ENCODE data around the gene MTCH1.
A peak's percentile ranks its signal among the peaks of the same experiment; 100 is the strongest.
"Not testable (repeated sequence)": the region's sequence is repeated elsewhere in the genome, so short reads cannot be mapped to it uniquely, and the experiment has no call there.

Gene MTCH1

DNA sequence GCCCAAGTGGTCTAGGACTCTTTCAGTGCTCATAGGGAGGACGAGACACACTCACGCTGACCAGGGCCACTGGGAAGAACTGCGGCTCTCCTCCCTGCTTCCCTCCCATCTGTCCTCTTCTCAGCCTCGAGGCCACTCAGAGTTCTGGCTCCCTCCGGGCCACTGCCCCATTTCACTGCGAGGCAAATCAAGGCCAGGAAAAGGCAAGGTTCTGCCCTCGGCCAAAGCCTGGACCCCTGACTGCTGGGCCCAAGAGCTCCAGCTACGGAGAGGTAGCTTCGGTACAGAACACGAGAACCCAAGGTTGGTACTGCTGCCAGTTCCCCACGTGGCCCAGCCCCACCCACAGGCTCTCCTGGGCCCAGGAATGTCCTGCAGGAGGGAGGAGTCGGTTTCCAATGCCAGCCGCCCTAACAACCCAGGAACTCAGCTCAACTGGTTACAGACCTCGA lies 16.7 kb downstream of the MTCH1 start:
- DNase-seq, result no peak

DNA sequence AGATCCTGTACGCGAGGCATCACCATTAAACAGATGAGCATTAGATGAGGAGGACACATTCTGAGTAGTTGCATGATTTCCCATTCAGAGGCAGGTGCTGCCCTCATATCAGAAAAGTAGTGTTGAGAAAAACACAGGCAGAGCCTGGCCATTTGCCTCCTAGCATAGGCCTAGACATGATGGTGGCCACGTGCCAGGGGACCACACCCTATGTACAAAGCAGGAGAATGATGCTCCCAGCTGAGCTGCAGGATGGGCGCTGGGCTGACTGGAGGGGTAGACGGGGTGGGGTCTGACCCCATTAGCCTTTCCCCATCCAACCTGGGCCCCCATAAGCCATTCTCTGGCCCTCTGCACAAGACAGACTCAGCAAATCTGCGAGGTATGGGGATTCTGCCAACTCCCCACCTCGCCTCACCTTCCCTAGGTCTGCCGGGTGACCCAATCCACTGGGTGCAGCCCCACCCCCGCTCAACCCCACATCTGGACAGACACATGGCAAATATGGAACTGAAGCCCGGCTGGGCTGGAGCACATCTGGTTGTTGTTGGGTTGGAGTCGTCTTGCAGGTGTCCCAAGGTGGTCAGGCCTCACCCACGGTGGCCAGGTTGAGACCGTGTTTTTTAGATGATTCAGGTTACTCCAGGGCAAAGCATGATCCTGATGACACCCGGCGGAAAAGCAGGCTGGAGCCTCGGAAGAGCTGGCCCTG lies 17.6 kb downstream of the MTCH1 start:
- DNase-seq, result no peak

DNA sequence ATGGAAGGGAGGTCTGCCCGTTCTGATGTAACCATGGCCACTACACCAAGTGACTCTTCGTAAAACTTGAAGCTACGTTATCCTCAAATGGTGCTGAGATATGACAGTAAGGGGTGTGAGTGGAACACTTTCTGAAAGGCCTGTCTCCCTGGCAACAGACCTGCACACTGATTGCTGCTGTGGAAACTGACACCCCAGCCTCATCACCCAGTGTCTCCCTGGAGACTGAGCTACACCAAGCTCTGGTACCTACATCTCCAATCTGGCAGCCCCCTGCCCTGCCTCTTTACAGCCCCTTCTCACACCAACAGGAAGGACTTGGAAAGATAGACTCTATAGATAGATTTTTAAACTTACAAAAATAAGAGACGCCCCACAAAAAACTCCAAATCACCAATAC lies 18.2 kb downstream of the MTCH1 start:
- no peak for DNase-seq

DNA sequence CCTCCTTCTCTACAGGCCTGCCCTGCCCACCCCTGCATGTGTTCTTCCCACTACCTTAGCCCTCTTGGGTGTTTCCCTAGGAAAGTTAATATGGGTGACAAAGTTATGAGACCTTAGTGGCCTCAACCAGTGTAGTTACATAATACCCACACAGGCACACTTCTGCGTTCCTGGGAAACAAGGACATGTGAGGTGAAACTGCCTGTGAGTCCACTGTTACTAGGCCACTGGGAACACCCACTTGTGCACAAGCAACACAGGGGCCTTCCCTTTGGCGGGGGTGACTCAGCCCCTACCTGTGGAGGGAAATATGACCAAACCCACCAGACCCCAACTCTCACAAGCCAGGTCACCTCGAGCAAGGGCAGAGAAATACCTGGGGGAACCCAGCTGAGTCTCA lies 18.7 kb downstream of the MTCH1 start:
- DNase-seq, result no peak

DNA sequence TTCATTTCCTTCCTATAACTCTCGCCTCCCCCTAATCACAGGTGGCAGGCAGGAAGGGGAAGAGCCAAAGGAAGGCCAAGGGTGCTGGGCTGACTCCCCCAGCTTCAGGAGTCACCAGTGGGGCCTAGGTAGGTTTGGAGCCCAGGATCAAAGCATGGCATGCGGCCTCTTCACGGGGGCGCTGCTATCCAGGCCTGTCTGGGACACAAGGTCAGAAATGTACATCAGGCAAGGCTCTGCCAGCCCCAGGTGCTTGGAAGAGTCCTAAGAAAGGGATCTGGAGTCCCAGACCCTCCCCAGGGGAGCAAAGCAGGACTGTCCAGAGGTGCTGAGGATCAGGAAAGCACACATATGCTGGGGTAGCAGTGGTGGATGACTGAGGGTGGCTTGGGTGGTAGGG lies 21.1 kb downstream of the MTCH1 start:
- DNase-seq, result no peak

DNA sequence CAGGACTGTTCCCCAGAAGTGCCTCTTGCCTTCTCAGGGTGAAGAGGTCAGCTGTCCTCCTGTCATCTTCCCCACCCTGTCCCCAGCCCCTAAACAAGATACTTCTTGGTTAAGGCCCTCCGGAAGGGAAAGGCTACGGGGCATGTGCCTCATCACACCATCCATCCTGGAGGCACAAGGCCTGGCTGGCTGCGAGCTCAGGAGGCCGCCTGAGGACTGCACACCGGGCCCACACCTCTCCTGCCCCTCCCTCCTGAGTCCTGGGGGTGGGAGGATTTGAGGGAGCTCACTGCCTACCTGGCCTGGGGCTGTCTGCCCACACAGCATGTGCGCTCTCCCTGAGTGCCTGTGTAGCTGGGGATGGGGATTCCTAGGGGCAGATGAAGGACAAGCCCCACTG lies 21.6 kb downstream of the MTCH1 start:
- DNase-seq, result no peak

DNA sequence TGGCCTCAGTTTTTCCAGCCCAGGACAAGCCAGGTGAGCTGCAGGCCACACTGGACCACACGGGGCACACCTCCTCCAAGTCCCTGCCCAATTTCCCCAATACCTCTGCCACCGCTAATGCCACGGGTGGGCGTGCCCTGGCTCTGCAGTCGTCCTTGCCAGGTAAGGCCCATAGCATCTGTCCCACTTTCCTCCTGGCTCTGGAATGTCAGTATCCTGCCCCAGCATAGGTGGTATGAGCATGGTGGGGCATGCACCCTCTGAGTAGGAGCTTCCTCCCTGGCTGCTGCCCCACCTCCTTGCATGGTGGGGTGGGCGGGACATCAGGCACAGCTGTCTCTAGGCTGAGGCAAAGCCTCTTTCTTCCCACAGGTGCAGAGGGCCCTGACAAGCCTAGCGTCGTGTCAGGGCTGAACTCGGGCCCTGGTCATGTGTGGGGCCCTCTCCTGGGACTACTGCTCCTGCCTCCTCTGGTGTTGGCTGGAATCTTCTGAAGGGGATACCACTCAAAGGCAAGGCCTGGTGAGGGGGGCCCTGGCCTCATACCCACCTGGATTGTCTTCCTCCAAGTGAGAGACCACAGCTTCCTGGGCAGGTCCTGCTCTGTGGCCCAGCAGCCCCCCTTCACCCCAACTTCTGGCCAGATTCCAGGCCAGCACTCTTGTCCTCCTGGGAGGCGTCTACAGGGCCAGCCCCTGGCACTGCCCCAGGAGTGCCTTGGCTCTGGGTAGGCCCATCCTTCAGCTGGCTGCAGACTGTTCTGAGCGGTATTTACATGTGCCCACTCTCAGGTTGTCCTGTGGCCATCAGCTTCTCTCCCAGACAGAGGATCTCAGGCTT lies 22.3 kb downstream of the MTCH1 start:
- DNase-seq, result no peak

DNA sequence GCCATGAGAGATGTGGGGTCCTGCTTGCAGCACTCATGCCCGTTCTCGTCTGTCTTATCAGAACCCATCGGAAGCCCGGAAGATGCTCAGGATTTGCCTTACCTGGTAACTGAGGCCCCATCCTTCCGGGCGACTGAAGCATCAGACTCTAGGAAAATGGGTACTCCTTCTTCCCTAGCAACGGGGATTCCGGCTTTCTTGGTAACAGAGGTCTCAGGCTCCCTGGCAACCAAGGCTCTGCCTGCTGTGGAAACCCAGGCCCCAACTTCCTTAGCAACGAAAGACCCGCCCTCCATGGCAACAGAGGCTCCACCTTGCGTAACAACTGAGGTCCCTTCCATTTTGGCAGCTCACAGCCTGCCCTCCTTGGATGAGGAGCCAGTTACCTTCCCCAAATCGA lies 23.1 kb downstream of the MTCH1 start:
- peak; percentile 50 to 73 for DNase-seq

DNA sequence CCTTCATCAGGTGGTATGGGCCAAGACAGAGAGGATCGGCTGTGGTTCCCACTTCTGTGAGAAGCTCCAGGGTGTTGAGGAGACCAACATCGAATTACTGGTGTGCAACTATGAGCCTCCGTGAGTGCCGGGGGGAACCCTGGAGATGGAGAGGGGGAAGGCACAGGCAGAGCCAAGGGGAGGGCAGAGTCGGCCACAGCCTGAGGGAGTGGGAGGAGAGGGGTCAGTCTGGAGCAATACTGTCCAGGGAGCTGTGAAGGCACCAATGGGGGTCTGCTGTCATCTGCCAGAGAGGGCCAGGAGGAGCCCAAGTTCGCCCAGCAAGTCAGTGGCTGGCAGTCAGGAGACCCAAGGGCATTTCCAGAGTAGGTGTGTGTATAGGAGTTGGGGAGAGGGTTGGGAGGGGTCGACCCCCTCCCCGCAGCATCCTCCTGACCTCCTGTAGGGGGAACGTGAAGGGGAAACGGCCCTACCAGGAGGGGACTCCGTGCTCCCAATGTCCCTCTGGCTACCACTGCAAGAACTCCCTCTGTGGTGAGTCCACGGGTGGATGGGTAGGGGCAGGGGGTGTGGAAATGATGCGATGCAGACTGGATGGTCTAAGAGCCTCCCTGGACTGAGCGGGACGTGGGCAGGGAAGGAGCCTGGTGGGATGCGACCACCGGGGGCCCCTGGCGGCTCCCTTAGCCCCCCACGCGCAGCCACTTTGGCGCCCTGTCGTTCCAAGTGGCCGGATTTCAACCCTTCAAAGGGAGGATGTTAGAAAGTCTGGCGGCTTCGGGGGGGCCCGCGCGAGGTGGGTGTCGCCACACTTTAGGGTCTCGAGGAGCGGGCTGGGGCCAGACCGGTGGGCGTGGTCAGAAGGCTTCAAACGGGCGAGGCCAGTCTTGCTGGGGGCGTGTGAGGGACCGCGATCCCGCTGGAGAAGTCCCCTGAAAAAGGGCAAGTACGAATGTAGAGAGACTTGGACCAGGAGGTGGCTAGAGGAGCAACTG lies 24.3 kb downstream of the MTCH1 start:
- DNase-seq, result no peak

DNA sequence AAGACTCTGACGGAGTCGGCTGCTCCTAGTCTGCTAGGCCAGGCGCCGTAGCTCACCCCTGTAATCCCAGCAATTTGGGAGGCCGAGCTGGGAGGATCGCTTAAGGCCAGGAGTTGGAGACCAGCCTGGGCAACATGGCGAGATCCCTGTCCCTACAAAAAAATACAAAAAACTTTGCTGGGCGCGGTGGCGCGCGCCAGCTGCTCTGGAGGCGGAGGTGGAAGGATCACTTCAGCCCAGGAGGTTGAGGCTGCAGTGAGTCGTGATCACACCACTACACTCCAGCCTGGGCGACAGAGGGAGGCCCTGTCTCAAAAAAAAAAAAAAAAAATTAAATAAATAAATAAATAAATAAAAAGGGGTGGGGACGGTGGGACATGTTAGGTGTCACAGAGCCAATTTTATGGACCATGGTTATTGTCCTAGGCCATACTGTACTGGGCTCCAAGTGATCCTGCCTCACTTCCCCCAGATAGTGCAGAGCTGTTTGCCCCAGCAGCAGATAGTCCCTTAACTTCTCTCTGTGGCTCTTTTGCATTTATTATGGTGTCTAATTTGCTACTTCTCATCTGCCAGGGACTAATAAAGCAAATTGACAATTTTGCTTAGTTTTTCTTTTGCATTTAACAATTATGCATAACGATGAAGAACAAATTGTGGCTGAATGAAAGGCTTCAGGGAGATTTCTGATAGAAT lies 26.3 kb downstream of the MTCH1 start:
- DNase-seq, result no peak

DNA sequence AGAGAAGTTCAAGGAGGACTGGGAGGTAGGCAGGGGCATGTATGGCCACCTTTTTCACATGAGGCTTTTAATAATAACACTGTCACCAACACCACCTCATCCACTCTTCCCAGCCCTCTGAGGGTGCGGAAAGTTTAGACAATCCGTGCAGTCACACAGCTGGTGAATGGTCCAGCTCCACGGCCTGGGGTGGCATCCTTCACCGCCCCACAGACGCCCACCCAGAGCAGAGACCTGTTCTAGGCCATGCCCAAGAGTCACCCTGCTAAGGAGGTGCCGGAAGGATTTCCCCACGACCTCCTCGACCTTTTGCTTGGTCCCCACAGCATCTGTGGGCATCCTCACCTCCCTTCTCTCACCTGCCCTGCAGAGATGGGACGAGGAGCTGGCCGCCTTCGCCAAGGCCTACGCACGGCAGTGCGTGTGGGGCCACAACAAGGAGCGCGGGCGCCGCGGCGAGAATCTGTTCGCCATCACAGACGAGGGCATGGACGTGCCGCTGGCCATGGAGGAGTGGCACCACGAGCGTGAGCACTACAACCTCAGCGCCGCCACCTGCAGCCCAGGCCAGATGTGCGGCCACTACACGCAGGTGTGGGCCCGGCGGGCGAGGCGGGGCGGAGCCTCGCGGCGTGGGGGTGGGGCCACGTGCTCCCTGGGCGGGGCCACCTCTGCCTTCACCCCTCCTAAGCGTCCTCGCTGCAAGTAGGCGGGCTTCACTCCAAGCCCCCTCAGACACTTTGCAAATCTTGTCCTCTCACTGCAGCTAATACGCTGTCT lies 27.0 kb downstream of the MTCH1 start:
- DNase-seq, result no peak

DNA sequence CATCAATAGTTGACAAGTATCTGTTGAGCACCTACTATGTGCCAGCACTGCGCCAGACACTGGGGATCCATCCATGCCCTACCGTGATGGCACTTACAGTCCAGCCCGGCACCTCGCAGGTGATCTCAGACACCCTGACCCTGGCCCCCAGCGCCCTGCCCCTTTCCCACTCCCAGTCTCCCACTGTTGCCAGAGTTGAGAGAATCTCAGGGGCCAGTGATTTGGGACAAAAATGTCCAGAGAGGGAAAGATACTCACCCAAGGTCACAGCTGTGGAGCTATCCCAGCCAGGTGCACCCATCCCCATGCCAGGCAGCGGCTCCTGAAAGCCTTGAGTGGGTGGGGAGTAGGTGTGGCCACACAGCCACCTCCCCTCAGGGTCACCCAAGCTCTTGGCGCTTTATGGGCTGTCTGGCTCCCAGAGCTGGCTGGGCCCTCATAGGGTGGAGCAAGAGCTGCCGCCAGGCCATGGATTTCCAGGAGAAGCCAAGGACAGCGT lies 28.2 kb downstream of the MTCH1 start:
- DNase-seq, result no peak

DNA sequence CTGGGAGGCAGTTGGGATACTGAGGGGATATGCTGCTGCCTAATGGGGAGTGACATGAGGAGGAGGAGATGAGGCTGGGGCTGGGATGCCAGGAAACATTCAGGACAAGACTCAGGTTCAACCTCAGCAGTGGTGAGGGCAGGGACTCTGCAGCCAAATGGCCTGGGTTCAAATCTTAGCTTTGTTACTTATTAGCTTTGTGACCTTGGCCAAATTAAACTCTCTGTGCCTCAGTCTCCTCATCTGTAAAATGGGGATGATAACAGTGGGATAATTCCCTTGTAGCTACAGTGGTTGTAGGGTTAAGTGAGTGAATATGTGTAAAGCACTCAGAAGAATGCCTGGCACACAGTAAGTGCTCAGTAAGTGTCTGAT lies 29.6 kb downstream of the MTCH1 start:
- DNase-seq, result no peak

DNA sequence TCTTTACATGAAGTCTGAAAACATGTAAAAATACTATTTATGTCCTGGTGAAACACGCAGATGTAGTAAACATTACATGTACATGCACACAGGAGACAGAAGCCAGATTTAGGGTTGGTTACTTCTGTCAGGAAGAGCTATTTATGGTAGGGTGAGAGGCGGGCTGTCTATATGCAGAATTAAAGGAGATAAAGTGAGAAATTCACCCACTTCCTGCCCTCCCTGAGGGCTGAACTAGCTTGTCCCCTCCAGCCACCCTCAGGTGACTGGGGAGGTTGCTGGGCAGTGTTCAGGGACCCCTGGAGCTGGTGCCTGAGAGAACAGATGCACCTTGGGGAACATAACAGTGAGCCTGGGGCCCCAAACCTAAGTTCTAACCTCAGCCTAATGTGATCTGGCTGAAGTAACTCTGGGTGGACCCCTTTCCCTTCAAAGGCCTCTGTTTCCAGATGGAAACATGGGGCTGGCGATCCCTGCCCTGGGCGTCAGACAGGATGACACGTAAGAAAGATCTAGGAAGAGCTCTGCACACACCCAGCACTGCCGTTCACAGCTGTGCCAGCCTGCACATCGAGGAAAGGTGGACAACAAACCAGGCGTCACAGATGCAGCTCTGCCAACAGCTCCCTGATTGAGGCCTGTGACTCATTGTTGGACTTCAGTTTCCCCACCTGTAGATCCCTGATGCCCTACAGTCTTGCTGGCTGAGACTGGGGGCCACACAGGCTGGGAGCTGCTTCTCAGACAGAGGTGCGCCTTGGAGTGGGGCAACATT lies 30.1 kb downstream of the MTCH1 start:
- DNase-seq, result no peak

DNA sequence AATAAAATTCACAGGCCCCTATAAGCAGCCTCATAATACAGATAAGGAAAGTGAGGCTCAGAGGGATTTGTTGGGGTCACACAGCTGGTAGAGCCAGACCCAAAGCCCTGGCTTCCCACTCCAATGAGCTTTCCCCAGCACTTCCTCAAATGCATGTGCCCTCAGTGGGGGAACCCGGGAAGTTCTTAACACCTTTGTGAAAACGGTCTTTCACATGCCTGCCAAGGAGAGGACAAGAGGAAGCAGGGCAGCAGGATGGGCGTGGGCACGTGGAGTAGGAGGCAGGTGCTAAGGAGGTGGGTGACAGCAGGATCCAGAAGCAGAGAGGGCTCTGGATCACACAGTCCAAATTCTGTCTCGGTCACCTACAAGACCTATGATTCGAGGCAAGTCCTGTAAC lies 30.9 kb downstream of the MTCH1 start:
- DNase-seq, result no peak

DNA sequence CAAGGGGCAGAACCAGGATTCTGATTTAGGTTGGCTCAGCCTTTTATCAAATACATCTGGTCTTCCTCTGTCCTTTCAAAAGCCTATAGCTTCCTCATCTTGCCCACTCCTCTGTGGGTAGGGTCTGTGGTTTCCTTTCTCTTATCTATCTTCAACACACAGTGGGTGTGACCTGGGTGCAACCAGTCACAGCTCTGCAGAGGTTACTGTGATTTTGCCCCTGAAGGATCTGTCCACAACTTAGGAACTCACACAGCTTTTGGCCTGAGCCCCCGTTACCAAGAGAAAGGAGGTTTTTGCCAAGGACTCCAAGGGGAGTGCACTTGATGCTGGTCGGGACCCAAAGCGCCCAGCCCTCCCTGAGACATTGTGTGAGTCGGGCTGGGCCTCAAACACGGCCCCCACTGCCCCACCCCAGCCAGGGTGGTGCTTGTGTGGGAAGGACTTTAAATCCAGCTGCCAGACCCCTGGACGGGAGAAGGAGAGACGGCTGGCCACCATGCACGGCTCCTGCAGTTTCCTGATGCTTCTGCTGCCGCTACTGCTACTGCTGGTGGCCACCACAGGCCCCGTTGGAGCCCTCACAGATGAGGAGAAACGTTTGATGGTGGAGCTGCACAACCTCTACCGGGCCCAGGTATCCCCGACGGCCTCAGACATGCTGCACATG lies 31.6 kb downstream of the MTCH1 start, which contains the start of gene PI16:
TSS of gene PI16 (plus strand) at position 477 of the 670 bp plus-strand sequence. CDS start at position 500, 23 bp downstream.
- peak in 1 of 2 donors; percentile 17 for DNase-seq

DNA sequence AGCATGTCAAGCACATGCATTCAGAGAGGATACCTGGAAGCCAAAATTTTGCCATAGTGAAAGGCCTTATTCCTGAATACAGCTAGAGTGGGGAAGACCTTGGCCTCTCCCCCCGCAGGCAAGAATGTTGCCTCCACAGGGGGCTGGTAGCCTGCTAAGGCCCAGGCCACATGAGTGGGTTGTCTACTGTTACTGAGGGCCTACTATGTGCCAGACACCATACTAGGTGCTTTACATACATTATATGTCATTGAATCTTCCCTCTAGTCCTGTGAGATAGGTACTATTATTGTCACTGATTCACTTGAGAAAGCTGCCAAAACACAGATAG lies 32.1 kb downstream of the MTCH1 start:
- no peak for DNase-seq

DNA sequence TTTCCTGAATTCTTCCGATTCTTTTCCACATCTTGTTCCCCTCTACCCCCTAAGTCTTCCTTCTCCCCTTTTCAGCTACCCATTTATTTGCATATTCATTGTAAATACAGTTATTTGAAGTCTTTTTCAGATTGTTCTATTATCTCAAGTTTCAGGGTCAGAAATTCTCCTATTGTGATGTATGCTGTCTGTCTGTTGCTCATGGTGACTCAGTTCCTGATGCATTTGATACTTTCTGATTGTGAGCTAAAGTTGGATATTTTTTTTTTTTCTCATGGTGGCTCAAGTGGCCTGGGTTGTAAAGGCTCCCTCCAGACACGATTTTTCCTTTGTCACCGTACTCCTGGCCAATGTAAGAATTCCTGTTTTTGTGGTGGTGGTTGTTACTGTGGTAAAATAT lies 36.4 kb downstream of the MTCH1 start:
- DNase-seq, result no peak

DNA sequence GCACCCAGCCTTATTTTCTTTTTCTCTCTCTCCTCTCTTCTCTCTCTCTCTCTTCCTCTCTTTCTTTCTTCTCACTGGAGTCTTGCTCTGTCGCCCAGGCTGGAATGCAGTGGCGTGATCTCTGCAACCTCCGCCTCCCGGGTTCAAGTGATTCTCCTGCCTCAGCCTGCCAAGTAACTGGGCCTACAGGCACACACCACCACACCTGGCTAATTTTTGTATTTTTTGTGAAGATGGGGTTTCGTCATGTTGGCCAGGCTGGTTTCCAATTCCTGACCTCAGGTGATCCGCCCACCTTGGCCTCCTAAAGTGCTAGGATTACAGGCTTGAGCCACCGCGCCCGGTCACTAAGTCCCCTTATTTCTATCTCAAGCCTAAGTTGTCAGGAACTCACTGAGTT lies 36.9 kb downstream of the MTCH1 start:
- DNase-seq, result not testable (repeated sequence)
